IMR-90 (cell line): ENCODE data around the gene PALLD. TPM values are rescaled to one million over a fixed set of nuclear protein-coding genes. Genes with fewer than 3 reads are reported as not detected.

Source experiments
- ATAC-seq: fragments of 200-7000 bp; cut with Tn5 transposase; 2 replicates; pipeline ENCODE4 v1.9.1; 2020; ENCODE audit warnings: low read depth, mild to moderate bottlenecking, moderate library complexity
- BruUV-seq: library from RNA; stranded (reverse); fragments of 400-500 nt; replicated peaks from 2 replicates; lab custom pipeline; 2021; lab: Mats Ljungman, UMichigan
- CTCF ChIA-PET: fragments of 300-600 bp; formaldehyde crosslinking; extraction: SDS; loops from one replicate; lab custom pipeline; 2021; ENCODE audit warnings: antibody characterized with exemption; lab: Yijun Ruan, JAX
- POLR2A ChIA-PET: fragments of 300-600 bp; sonication (Branson Sonifier 250); formaldehyde crosslinking; loops from one replicate; lab custom pipeline; 2022; ENCODE audit warnings: antibody characterized with exemption; ENCODE audit not compliant: unreplicated experiment; lab: Charles Lee
- DNase-seq: peaks from one replicate; pipeline ENCODE4 v3.0.0; 2013
- H2AFZ ChIP-seq: replicated peaks from 2 replicates; pipeline ENCODE3; 2013; ENCODE audit warnings: low read length, mild to moderate bottlenecking; ENCODE audit not compliant: poor library complexity
- H2AK5ac ChIP-seq: 2 replicates; pipeline ENCODE4 v1.6.1; 2013; ENCODE audit warnings: low read depth, low read length, inconsistent platforms
- H2AK9ac ChIP-seq: replicated peaks from 2 replicates; pipeline ENCODE3; 2013; ENCODE audit warnings: mild to moderate bottlenecking, low read depth, low read length, moderate library complexity; ENCODE audit not compliant: poor library complexity
- H2BK120ac ChIP-seq: 2 replicates; pipeline ENCODE4 v1.6.1; 2013; ENCODE audit warnings: low read depth, low read length, inconsistent platforms
- H2BK15ac ChIP-seq: 3 replicates; pipeline ENCODE4 v1.6.1; 2013; ENCODE audit warnings: low read depth, low read length, inconsistent platforms
- H2BK20ac ChIP-seq: 2 replicates; pipeline ENCODE4 v1.6.1; 2013; ENCODE audit warnings: low read depth, mild to moderate bottlenecking, inconsistent platforms, low read length, moderate library complexity
- H2BK5ac ChIP-seq: 2 replicates; pipeline ENCODE4 v1.6.1; 2013; ENCODE audit warnings: mild to moderate bottlenecking, low read depth, low read length, inconsistent platforms; ENCODE audit not compliant: poor library complexity, severe bottlenecking
- H3K14ac ChIP-seq: replicated peaks from 2 replicates; pipeline ENCODE4 v1.6.1; 2013; ENCODE audit warnings: low read depth, low read length, inconsistent platforms
- H3K18ac ChIP-seq: 2 replicates; pipeline ENCODE4 v1.6.1; 2013; ENCODE audit warnings: low read depth, low read length, control low read depth
- H3K23ac ChIP-seq: 2 replicates; pipeline ENCODE4 v1.6.1; 2013; ENCODE audit warnings: low read depth, low read length, inconsistent platforms
- H3K27ac ChIP-seq: 2 replicates; pipeline ENCODE4 v1.5.1; 2013; ENCODE audit warnings: mild to moderate bottlenecking, control low read depth, low read length; ENCODE audit not compliant: insufficient read depth
- H3K27me3 ChIP-seq: 2 replicates; pipeline ENCODE4 v1.6.1; 2013; ENCODE audit warnings: low read length; ENCODE audit not compliant: control insufficient read depth, insufficient read depth
- H3K36me3 ChIP-seq: 2 replicates; pipeline ENCODE4 v1.6.1; 2013; ENCODE audit warnings: low read length, mixed read lengths; ENCODE audit not compliant: control insufficient read depth, insufficient read depth
- H3K4ac ChIP-seq: 2 replicates; pipeline ENCODE4 v1.6.1; 2013; ENCODE audit warnings: low read depth, low read length, inconsistent platforms
- H3K4me1 ChIP-seq: 2 replicates; pipeline ENCODE4 v1.6.1; 2013; ENCODE audit warnings: low read length, mixed read lengths; ENCODE audit not compliant: control insufficient read depth, insufficient read depth
- H3K4me2 ChIP-seq: 2 replicates; pipeline ENCODE4 v1.6.1; 2013; ENCODE audit warnings: low read depth, mild to moderate bottlenecking, control low read depth, low read length, moderate library complexity
- H3K4me3 ChIP-seq: 2 replicates; pipeline ENCODE4 v1.5.1; 2013; ENCODE audit warnings: low read depth, mild to moderate bottlenecking, control low read depth, low read length, moderate library complexity; ENCODE audit not compliant: insufficient read depth
- H3K56ac ChIP-seq: 2 replicates; pipeline ENCODE4 v1.6.1; 2013; ENCODE audit warnings: low read length, inconsistent platforms; ENCODE audit not compliant: insufficient read depth; ENCODE audit errors: extremely low read depth
- H3K79me1 ChIP-seq, 2 experiments: 2 replicates each; pipeline ENCODE4 v1.6.1; 2013; ENCODE audit warnings: low read length in 2 of 2, inconsistent platforms in 1 of 2, low read depth in 1 of 2
- H3K9ac ChIP-seq: 2 replicates; pipeline ENCODE4 v1.6.1; 2013; ENCODE audit warnings: low read depth, low read length, control low read depth
- H3K9me1 ChIP-seq: 2 replicates; pipeline ENCODE4 v1.6.1; 2013; ENCODE audit warnings: low read length, inconsistent platforms; ENCODE audit not compliant: insufficient read depth
- H3K9me3 ChIP-seq: 2 replicates; pipeline ENCODE4 v1.6.1; 2013; ENCODE audit warnings: low read length; ENCODE audit not compliant: control insufficient read depth, insufficient read depth
- H4K20me1 ChIP-seq: 2 replicates; pipeline ENCODE4 v1.6.1; 2013; ENCODE audit warnings: low read length, inconsistent platforms; ENCODE audit not compliant: insufficient read depth
- H4K5ac ChIP-seq: 2 replicates; pipeline ENCODE4 v1.6.1; 2013; ENCODE audit warnings: mild to moderate bottlenecking, low read depth, low read length, control low read depth
- H4K8ac ChIP-seq, 2 experiments: 2 replicates each; pipeline ENCODE4 v1.6.1; 2013; ENCODE audit warnings: low read depth in 2 of 2, low read length in 2 of 2, control low read depth in 1 of 2, inconsistent platforms in 1 of 2
- H4K91ac ChIP-seq: 2 replicates; pipeline ENCODE4 v1.6.1; 2013; ENCODE audit warnings: low read depth, low read length, inconsistent platforms; ENCODE audit not compliant: insufficient read depth
- CEBPB ChIP-seq: IDR thresholded peaks from 2 replicates; pipeline ENCODE4 v1.6.1; 2012; ENCODE audit warnings: low read depth, low read length, improper control_type of control experiment
- CHD1 ChIP-seq: IDR thresholded peaks from 2 replicates; pipeline ENCODE4 v1.6.1; 2012; ENCODE audit warnings: low read depth, low read length, improper control_type of control experiment
- ELK1 ChIP-seq: fragments of 150-350 bp; IDR thresholded peaks from 2 replicates; pipeline ENCODE4 v1.6.1; 2016; ENCODE audit warnings: low read depth, mild to moderate bottlenecking, low read length, moderate library complexity, borderline replicate concordance
- FOS ChIP-seq: fragments of 150-350 bp; IDR thresholded peaks from 2 replicates; pipeline ENCODE4 v1.6.1; 2016; ENCODE audit warnings: low read depth, low read length
- MAFK ChIP-seq: IDR thresholded peaks from 2 replicates; pipeline ENCODE4 v1.6.1; 2012; ENCODE audit warnings: low read depth, low read length, improper control_type of control experiment
- MAZ ChIP-seq: IDR thresholded peaks from 2 replicates; pipeline ENCODE4 v1.6.1; 2012; ENCODE audit warnings: low read depth, mild to moderate bottlenecking, low read length, improper control_type of control experiment, moderate library complexity, borderline replicate concordance
- POLR2A ChIP-seq: IDR thresholded peaks from 2 replicates; pipeline ENCODE4 v1.6.1; 2012; ENCODE audit warnings: mild to moderate bottlenecking, low read depth, low read length
- WGBS, 2 experiments: methylation state at CpG; one replicate each; pipeline versions ENCODE4 v1.1.5 to v1.1.7; 2013; ENCODE audit warnings: missing lambda C conversion rate in 2 of 2; ENCODE audit not compliant: insufficient read length in 1 of 2; ENCODE audit errors: extremely low coverage in 2 of 2; 5-methylcytosine and 5-hydroxymethylcytosine counted together
- dilution Hi-C: fragments of 300-500 bp; cut with HindIII; formaldehyde crosslinking; loops from one replicate; pipeline ENCODE4 v1.14.3; 2018; ENCODE audit warnings: low sequenced_read_pairs; ENCODE audit not compliant: unreplicated experiment
- in situ Hi-C: fragments of 300-500 bp; cut with MboI; formaldehyde crosslinking; loops from 3 replicates; pipeline ENCODE4 v1.14.3; 2019; ENCODE audit warnings: low sequenced_read_pairs, inconsistent platforms, mixed read lengths
- intact Hi-C: fragments of 100-400 bp; cut with micrococcal nuclease; formaldehyde crosslinking; loops from 2 replicates; pipeline ENCODE4 v1.10.0; 2022
- polyA plus RNA-seq, 3 experiments: library from polyadenylated mRNA; depleted of rRNA; stranded (reverse); fragments of >200 nt; gene quantifications; 2 replicates each; pipeline ENCODE4 v1.2.3, GENCODE V29; 2012; ENCODE audit warnings: low replicate concordance in 1 of 3
- total RNA-seq: library from RNA; depleted of rRNA; stranded (reverse); fragments of >200 nt; gene quantifications from 2 replicates; pipeline ENCODE4 v1.2.3, GENCODE V29; 2012
- TF ChIP-seq, protein P1 (sequence below): fragments of 150-350 bp; IDR thresholded peaks from 2 replicates; pipeline ENCODE4 v1.6.1; 2017; ENCODE audit warnings: mild to moderate bottlenecking, antibody characterized with exemption, low read length, low read depth

The PALLD gene
- total and polyA plus RNA-seq, 2 of the 4 experiments (the other 2 are of a cell fraction): 91.0 to 91.9 TPM

GRCh38 chr4:168564023-168564422 lies 67.2 kb downstream of the PALLD start:
- in situ Hi-C loops: no loop called here
- peak overlapping the region; percentile 69; the same call in 1 of the 2 replicates for H3K4ac ChIP-seq
- BruUV-seq: no TSS peak
- ChIA-PET POLR2A (no interaction called here), CTCF (no interaction called here)
- no peak overlapping the region for H3K14ac ChIP-seq
- H3K23ac ChIP-seq: no peak overlapping the region
- H3K9me3 ChIP-seq: no peaks in the 10 kb centered on the region
- no peak for ATAC-seq
- H3K4me3 ChIP-seq: no peak overlapping the region
- H3K36me3 ChIP-seq: no peaks in the 10 kb centered on the region
- peak overlapping the region; percentile 75; the same call in 1 of the 2 replicates for H2AK5ac ChIP-seq
- no peak overlapping the region for H2BK5ac ChIP-seq
- no peak for DNase-seq
- TF ChIP-seq, protein P1, sequence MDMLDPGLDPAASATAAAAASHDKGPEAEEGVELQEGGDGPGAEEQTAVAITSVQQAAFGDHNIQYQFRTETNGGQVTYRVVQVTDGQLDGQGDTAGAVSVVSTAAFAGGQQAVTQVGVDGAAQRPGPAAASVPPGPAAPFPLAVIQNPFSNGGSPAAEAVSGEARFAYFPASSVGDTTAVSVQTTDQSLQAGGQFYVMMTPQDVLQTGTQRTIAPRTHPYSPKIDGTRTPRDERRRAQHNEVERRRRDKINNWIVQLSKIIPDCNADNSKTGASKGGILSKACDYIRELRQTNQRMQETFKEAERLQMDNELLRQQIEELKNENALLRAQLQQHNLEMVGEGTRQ: no peak
- TF ChIP-seq MAZ (no peak), CEBPB (no peak), ELK1 (no peak), FOS (no peak), CHD1 (no peak), POLR2A (no peak), MAFK (no peak)
- no peak overlapping the region for H3K9ac ChIP-seq
- H4K91ac ChIP-seq: no peak overlapping the region; the same call in 1 of the 2 replicates
- 100% methylated on average over 1 to 2 of the region's 3 CpGs for WGBS, 2 experiments
- no peak overlapping the region for H2BK15ac ChIP-seq
- no peaks in the 10 kb centered on the region for H4K20me1 ChIP-seq
- H2AFZ ChIP-seq: no peak overlapping the region
- H3K9me1 ChIP-seq: peaks cover 7% of the 10 kb centered on the region
- H3K4me1 ChIP-seq: peaks cover 14% of the 10 kb centered on the region
- peak overlapping the region; percentile 38; the same call in 1 of the 2 replicates for H2BK120ac ChIP-seq
- H3K79me1 ChIP-seq: no peaks in the 10 kb centered on the region
- H3K18ac ChIP-seq: no peak overlapping the region
- no peak overlapping the region for H3K27ac ChIP-seq
- H2AK9ac ChIP-seq: no peak overlapping the region
- no peak overlapping the region for H2BK20ac ChIP-seq
- H3K4me2 ChIP-seq: no peak overlapping the region
- H4K8ac ChIP-seq: no peak overlapping the region
- dilution Hi-C loops: no loop called here
- H3K56ac ChIP-seq: no peak overlapping the region
- no peak overlapping the region for H4K5ac ChIP-seq
- no peaks in the 10 kb centered on the region for H3K27me3 ChIP-seq
- intact Hi-C loops: no loop called here
